ENCODE results near the gene TCTA. TPM values are rescaled to one million over a fixed set of nuclear protein-coding genes. Genes with fewer than 3 reads are reported as not detected.
"Not testable (repeated sequence)": the region's sequence is repeated elsewhere in the genome, so short reads cannot be mapped to it uniquely, and the experiment has no call there.

The TCTA gene
- total RNA-seq, 4 donors from 2014 or later, result 24.6 to 52.9 (median 30.1) TPM

DNA sequence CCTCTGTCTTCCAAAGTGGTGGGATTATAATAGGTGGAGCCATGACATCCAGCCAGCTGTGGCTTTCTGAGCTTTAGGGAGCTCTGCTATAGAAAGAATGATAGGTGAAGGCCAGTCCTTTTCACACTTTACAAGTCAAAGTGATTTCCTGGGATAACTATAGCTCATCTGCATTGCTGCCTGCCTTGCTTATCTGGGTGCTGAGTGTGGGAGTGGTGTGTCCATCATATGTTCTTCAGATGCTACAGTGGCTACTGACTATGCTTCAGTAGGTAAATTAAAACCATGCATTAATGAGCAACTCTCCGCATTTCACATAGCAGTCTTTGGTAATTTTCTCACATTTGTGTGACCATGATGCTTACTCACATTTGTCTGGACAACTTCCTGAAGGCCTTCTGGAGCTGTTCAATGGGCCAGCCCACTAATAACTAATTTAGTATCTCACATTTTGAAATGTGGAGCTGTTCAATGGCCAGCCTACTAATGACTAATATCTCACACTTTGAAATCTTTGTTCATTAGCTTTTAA is 23.9 kb upstream of the TCTA start:
- Histone ChIP-seq H3K4me1 (peaks cover 0 to 74% (median 17%) of the 10 kb centered on the region in 4 donors), H3K36me3 (peaks cover 0 to 5% (median 0%) of the 10 kb centered on the region in 3 donors), H3K9me3 (no peaks in the 10 kb centered on the region), H3K27ac (no peak overlapping the region), H3K27me3 (no peaks in the 10 kb centered on the region), H3K4me3 (no peak overlapping the region)
- TF ChIP-seq POLR2A (IDR thresholded peaks at IDR 0.05), result no peak
- TF ChIP-seq EP300 (IDR thresholded peaks at IDR 0.05), result no peak
- no peak for TF ChIP-seq CTCF (IDR thresholded peaks at IDR 0.05)
- 94 to 100% methylated on average over 1 of the region's 1 CpG for WGBS, 2 donors
- no peak for DNase-seq (ENCODE audit: low spot score in 2 of 2)

GRCh38 chr3:49389297-49389696 is 22.9 kb upstream of the TCTA start:
- Histone ChIP-seq H3K4me1 (peaks cover 0 to 71% (median 13%) of the 10 kb centered on the region in 4 donors), H3K27me3 (no peaks in the 10 kb centered on the region), H3K9me3 (no peaks in the 10 kb centered on the region), H3K4me3 (no peak overlapping the region), H3K27ac (no peak overlapping the region), H3K36me3 (peaks cover 0 to 8% (median 0%) of the 10 kb centered on the region in 3 donors)
- 95 to 96% methylated on average over 6 of the region's 6 CpGs for WGBS, 2 donors
- TF ChIP-seq EP300 (IDR thresholded peaks at IDR 0.05) (no peak), POLR2A (IDR thresholded peaks at IDR 0.05) (no peak), CTCF (IDR thresholded peaks at IDR 0.05) (no peak)
- no peak for DNase-seq (ENCODE audit: low spot score in 2 of 2)

DNA sequence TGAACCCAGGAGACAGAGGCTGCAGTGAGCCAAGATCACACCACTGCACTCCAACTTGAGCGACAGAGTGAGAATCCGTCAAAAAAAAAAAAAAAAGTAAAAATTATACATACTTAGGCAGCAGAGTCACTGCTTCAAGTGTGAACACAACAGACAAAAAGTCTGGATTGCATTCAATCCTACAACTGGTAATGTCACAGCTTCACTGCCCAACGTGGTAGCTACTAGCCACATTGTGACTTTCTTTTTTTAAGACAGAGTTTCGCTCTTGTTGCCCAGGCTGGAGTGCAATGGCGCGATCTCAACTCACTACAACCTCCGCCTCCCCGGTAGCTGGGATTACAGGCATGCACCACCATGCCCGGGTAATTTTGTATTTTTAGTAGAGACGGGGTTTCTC is 20.9 kb upstream of the TCTA start:
- H3K9me3 ChIP-seq; H3K27ac ChIP-seq; DNase-seq (ENCODE audit: low spot score in 2 of 2); H3K4me3 ChIP-seq; H3K27me3 ChIP-seq: not testable (repeated sequence)
- H3K4me1 ChIP-seq, result peaks cover 0 to 63% (median 6%) of the 10 kb centered on the region in 4 donors
- WGBS, 2 donors, result 77 to 85% methylated on average over 10 of the region's 10 CpGs
- peaks cover 0 to 20% (median 0%) of the 10 kb centered on the region in 3 donors for H3K36me3 ChIP-seq

GRCh38 chr3:49397470-49397869 is 14.8 kb upstream of the TCTA start:
- peaks cover 0 to 27% (median 0%) of the 10 kb centered on the region in 3 donors for H3K36me3 ChIP-seq
- no peak for TF ChIP-seq CTCF (IDR thresholded peaks at IDR 0.05)
- peak in 1 of 2 donors; percentile 27 for TF ChIP-seq EP300 (IDR thresholded peaks at IDR 0.05)
- peaks cover 0 to 84% (median 20%) of the 10 kb centered on the region in 4 donors for H3K4me1 ChIP-seq
- H3K27me3 ChIP-seq, result no peaks in the 10 kb centered on the region
- no peaks in the 10 kb centered on the region for H3K9me3 ChIP-seq
- WGBS, 2 donors, result 43 to 53% methylated on average over 4 of the region's 4 CpGs
- H3K4me3 ChIP-seq, result no peak overlapping the region
- DNase-seq (ENCODE audit: low spot score in 2 of 2), result peak in 1 of 2 donors; percentile 45
- H3K27ac ChIP-seq, result peak overlapping the region in 2 of 4 donors; percentile 46 to 66

- H3K36me3 ChIP-seq, result peaks cover 0 to 32% (median 0%) of the 10 kb centered on the region in 3 donors
- H3K27ac ChIP-seq, result peak overlapping the region in 1 of 4 donors; percentile 36
- no peaks in the 10 kb centered on the region for H3K27me3 ChIP-seq
- H3K4me1 ChIP-seq, result peaks cover 0 to 87% (median 21%) of the 10 kb centered on the region in 4 donors
- TF ChIP-seq POLR2A (IDR thresholded peaks at IDR 0.05) (no peak), CTCF (IDR thresholded peaks at IDR 0.05) (no peak), EP300 (IDR thresholded peaks at IDR 0.05) (no peak)
- H3K4me3 ChIP-seq, result no peak overlapping the region
- H3K9me3 ChIP-seq, result no peaks in the 10 kb centered on the region
- DNase-seq (ENCODE audit: low spot score in 2 of 2), result no peak
- 89 to 91% methylated on average over 3 of the region's 3 CpGs for WGBS, 2 donors
These were observed 12.8 kb upstream of the TCTA start for GRCh38 chr3:49399461-49399860.

Data from tibial nerve (tissue), 4 donors.